Left kidney (tissue), 8 donors: ENCODE measurements around the gene GRIFIN. TPM values are rescaled to one million over a fixed set of nuclear protein-coding genes. Genes with fewer than 3 reads are reported as not detected.

Experiments
- DNase-seq: peaks from one replicate; pipeline ENCODE4 v3.0.0-alpha.2; 2013
- long read RNA-seq, 8 donors: transcript quantifications; one replicate each; lab custom pipeline, GENCODE V29; 2026
- polyA plus RNA-seq: library from polyadenylated mRNA; unstranded; fragments of 120-200 nt; gene quantifications from one replicate; pipeline ENCODE4 v1.2.1, GENCODE V29; 2013; ENCODE audit not compliant: insufficient read length

Gene GRIFIN
- not detected for polyA plus RNA-seq
- long read RNA-seq, donor 1 = 0 reads
- long read RNA-seq, donor 2 = 0 reads
- long read RNA-seq, donor 3 = 0 reads
- long read RNA-seq, donor 4 = 0 reads
- long read RNA-seq, donor 5 = 0 reads
- long read RNA-seq, donor 6 = 0 reads
- long read RNA-seq, donor 7 = 0 reads
- long read RNA-seq, donor 8 = 0 reads

- no peak for DNase-seq
These were observed at the start of gene GRIFIN for GRCh38 chr7:2476298-2476697. Gene GRIFIN, minus strand, starts transcription at chr7:2476398. Its CDS starts 15 bp downstream, at chr7:2476383.

- no peak for DNase-seq
These were observed 48.8 kb upstream of the GRIFIN start for GRCh38 chr7:2524808-2525657.

GRCh38 chr7:2523941-2524807, 48.0 kb upstream of the GRIFIN start:
- no peak for DNase-seq

- no peak for DNase-seq
These were observed 47.3 kb upstream of the GRIFIN start for GRCh38 chr7:2523461-2523936.

GRCh38 chr7:2522780-2523433, 46.7 kb upstream of the GRIFIN start:
- no peak for DNase-seq

DNA sequence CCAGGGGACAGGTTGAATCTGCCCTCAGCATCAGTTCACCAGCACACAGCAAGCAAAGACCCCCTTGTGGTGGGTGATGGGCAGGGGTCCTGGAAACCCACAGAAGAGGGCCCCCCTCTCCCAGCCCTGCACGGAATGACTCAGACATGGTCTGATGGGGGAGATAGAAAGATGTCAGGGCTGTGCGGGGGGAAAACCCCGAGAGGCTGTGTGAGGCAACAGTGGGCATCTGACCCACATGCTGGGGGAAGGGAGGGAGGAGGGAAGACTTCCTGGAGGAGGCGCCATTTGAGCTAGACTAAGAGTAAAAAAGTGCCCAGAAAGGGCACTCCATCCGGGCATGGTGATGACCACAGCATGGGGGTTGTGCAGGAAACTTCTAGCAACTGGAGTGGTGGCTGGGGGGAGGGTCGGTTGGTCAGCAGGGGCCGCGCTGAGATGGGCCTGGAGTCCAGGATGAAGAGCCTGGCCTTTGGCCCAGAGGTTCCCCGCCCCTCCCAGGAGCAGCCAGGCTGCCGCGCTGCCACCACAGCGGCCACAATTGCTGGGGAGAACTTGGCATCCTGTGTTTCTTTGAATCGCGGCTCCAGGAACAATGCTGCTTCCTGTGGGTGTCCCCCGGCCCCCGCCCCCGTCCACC, 45.9 kb upstream of the GRIFIN start:
- no peak for DNase-seq

DNA sequence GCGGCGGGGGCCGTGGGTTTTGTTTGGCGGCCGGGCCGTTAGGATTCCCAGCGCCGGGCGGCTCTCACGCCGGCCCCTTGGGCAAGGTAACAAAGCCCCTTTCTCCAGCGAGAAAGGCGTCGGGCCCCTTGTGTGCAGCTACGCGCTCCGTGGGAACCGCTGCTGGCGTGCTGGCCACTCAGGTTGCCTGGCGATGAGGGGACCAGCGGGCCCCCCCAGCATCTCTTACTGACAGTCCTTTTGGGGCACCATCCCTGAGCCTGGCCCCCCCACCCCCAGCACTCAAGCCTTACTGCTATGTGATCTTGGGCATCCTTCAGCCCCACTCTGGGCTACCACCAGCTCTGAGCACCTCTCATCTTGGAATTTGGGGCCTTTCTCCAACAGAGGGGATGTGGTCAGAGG, 45.1 kb upstream of the GRIFIN start:
- DNase-seq = no peak

- no peak for DNase-seq
These were observed 44.6 kb upstream of the GRIFIN start for GRCh38 chr7:2520761-2521290.

GRCh38 chr7:2520131-2520760, 44.0 kb upstream of the GRIFIN start:
- no peak for DNase-seq

DNA sequence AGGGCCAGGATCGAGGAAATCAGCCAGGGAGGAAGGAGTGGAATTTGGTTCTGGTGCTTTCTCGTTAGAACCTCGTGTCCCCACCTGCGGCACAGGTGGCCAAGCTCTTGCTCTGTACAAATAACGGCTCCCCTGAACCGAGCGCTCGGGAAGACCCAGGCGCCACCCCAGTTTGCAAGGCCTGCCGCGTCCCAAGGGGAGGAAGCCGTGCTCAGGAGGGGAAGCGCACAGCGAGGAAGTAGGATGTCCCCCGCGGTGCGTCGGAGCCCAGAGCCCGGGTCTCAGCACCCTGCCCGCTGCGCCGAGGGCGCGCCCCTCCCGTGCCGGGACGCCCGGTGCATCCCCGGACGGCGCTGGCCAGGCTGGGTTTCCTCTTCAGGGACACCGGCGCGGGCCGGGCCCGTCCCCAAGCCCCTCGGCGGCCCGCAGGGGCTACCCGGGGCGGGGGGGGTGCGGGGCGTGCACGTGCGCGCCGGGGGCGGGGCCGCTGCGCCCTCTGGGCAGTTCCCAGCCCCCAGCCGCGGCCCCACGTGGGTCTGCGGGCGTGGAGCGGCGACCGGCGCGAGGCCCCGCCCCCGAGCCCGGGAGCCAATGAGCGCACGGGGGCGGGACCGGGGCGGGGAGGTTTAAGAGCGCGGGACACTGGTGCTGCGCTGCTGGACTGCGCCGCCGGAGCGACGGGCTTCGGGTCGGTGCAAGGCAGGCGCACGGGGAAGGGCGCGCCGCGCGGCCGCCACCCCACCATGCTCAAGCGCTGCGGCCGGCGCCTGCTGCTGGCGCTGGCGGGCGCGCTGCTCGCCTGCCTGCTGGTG, 43.1 kb upstream of the GRIFIN start, which contains the start of gene LFNG:
TSS of gene LFNG (plus strand) at position 656 of the 812 bp plus-strand sequence. CDS start at position 744, 88 bp downstream.
- DNase-seq = peak; percentile 87

- DNase-seq = no peak
These were observed 42.5 kb upstream of the GRIFIN start for GRCh38 chr7:2518737-2519118.

- no peak for DNase-seq
These were observed 41.7 kb upstream of the GRIFIN start for GRCh38 chr7:2517678-2518507.

- no peak for DNase-seq
These were observed 40.8 kb upstream of the GRIFIN start for GRCh38 chr7:2517026-2517425.

DNA sequence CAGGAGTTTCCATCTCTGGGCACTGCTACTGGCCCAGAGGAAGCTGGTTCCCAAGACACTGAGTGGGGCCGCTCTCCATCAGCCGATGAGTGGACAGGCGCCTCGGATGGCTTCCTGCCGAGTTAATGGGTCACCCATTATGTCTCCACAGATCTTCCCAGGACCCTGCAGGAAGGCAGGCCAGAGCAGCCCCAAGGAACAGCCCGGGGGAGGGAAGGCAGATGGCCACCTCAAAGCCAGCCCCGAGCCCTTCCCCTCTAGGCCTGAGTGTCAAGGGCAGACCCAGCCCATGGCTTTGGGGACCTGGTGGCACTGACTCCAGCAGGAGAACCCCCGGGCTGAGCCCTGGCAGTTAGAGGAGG, 40.0 kb upstream of the GRIFIN start:
- DNase-seq = no peak

- DNase-seq = no peak
These were observed 39.4 kb upstream of the GRIFIN start for GRCh38 chr7:2515424-2516193.

DNA sequence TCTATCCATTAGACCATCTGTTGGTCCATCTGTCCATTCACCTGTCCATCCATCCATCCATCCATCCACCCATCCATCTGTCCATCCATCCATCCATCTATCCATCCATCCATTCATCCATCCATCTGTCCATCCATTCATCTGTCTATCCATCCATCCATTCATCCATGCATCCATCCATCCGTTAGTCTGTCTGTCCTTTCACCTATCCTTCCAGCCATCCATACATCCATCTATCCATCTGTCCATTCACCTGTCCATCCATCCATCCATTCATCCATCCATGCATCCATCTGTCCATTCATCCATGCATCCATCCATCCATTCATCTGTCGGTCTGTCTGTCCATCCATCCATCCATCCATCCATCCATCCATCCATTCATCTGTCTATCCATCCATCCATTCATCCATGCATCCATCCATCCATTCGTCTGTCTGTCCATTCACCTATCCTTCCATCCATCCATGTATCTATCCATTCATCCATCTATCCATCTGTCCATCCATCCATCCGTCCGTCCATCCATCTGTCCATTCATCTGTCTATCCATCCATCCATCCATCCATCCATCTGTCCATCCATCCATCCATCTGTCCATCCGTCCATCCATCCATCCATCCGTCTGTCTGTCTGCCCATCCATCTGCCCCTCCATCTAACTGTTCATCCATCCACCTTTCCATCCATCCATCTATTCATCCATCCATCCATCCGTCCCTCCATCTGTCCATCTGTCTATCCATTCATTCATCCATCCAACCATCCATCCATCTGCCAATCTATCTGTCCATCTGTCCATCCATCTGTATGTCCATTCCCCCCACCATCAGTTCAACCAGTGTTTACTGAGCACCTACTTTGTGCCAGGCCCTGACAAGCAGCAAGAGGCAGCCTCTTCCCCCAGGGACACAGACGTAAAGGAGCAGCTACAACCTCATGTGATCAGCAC, 38.5 kb upstream of the GRIFIN start:
- DNase-seq = no peak

- no peak for DNase-seq
These were observed 37.5 kb upstream of the GRIFIN start for GRCh38 chr7:2513702-2514101.
